HG03457 (cell line): ENCODE measurements around the gene SLC16A3.
"Not testable (repeated sequence)": the region's sequence is repeated elsewhere in the genome, so short reads cannot be mapped to it uniquely, and the experiment has no call there.

Source experiments
- ATAC-seq: cut with Tn5 transposase; IDR thresholded peaks from one replicate; pipeline ENCODE4 v1.9.1; 2021; ENCODE audit warnings: moderate number of reproducible peaks; ENCODE audit not compliant: unreplicated experiment

Gene SLC16A3

GRCh38 chr17:82228842-82229697, at the start of gene SLC16A3:
TSS of gene SLC16A3 (plus strand) at chr17:82229042. CDS start at chr17:82236009, 6,967 bp downstream.
- no peak for ATAC-seq

- ATAC-seq: no peak
Observed at GRCh38 chr17:82179412-82179811, 49.4 kb upstream of the SLC16A3 start.

GRCh38 chr17:82179946-82180475, 48.8 kb upstream of the SLC16A3 start:
- no peak for ATAC-seq

GRCh38 chr17:82180776-82181528, 47.9 kb upstream of the SLC16A3 start:
- ATAC-seq: no peak

- no peak for ATAC-seq
Observed at GRCh38 chr17:82184761-82185160, 44.1 kb upstream of the SLC16A3 start.

- no peak for ATAC-seq
Observed at GRCh38 chr17:82186221-82186620, 42.6 kb upstream of the SLC16A3 start.

GRCh38 chr17:82187500-82187899, 41.3 kb upstream of the SLC16A3 start:
- no peak for ATAC-seq

GRCh38 chr17:82188001-82188961, 40.6 kb upstream of the SLC16A3 start:
- ATAC-seq: no peak

GRCh38 chr17:82193050-82193449, 35.8 kb upstream of the SLC16A3 start:
- ATAC-seq: not testable (repeated sequence)

- no peak for ATAC-seq
Observed at GRCh38 chr17:82193520-82194220, 35.2 kb upstream of the SLC16A3 start.

GRCh38 chr17:82194765-82195164, 34.1 kb upstream of the SLC16A3 start:
- no peak for ATAC-seq

- no peak for ATAC-seq
Observed at GRCh38 chr17:82195675-82196672, 32.9 kb upstream of the SLC16A3 start.

GRCh38 chr17:82198092-82198491, 30.8 kb upstream of the SLC16A3 start:
- ATAC-seq: no peak

GRCh38 chr17:82199496-82199895, 29.3 kb upstream of the SLC16A3 start:
- no peak for ATAC-seq

- no peak for ATAC-seq
Observed at GRCh38 chr17:82200135-82200534, 28.7 kb upstream of the SLC16A3 start.

GRCh38 chr17:82200743-82201497, 27.9 kb upstream of the SLC16A3 start:
- ATAC-seq: no peak

GRCh38 chr17:82201498-82201910, 27.3 kb upstream of the SLC16A3 start:
- no peak for ATAC-seq

- no peak for ATAC-seq
Observed at GRCh38 chr17:82202981-82203380, 25.9 kb upstream of the SLC16A3 start.
